ENCODE data around the gene BTBD10. TPM values are rescaled to one million over a fixed set of nuclear protein-coding genes. Genes with fewer than 3 reads are reported as not detected.

BTBD10 gene
- polyA plus RNA-seq, 2 donors = 16.1 to 24.9 TPM

DNA sequence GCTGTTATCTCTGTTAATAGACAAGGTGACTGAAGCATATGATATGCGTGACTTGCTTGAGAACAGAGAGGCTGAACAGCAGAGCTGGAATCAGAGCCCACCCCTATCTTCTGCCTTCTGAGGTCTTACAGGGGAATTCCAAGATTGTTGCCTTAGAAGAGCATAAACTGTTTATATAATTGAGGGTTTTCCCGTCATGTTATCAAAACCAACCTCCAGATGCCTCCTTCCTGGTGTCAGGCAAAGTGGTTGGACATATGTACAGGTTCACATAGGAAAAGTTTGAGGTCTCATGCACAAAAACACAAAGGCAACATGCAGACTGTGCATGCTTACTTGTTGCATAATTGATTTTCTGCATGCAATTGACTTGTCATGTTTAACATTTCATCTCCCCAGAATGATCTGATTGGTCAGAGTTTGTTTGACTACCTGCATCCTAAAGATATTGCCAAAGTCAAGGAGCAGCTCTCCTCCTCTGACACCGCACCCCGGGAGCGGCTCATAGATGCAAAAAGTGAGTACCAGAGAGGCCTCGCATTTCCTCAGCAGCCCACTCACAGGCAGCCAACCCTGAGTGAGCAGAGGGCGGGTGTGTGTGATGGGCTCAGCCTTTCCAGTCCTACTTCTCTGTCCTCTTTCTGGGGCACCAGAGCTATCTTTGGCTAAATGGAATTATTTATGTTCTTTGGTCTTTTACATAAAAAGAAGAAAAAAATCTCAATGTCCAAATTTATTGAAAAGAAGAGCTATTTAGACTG, 96.6 kb downstream of the BTBD10 start:
- Histone ChIP-seq H3K9me3 (ENCODE audit: control insufficient read depth in 2 of 2, insufficient read depth in 1 of 2, low read depth in 1 of 2, low read length in 1 of 2) (no peaks in the 10 kb centered on the region), H3K27me3 (ENCODE audit: control insufficient read depth in 1 of 2, insufficient read depth in 2 of 2, low read length in 2 of 2) (no peaks in the 10 kb centered on the region), H3K36me3 (ENCODE audit: control insufficient read depth in 2 of 2, insufficient read depth in 2 of 2, low read length in 1 of 2) (peaks cover 33 to 38% of the 10 kb centered on the region in 2 donors), H3K4me1 (ENCODE audit: control insufficient read depth in 2 of 2, insufficient read depth in 2 of 2, low read length in 1 of 2) (no peaks in the 10 kb centered on the region), H3K4me3 (ENCODE audit: low read depth in 1 of 2, low read length in 2 of 2) (no peak overlapping the region), H3K27ac (ENCODE audit: low read depth in 2 of 2, low read length in 1 of 2) (no peak overlapping the region)
- 91 to 93% methylated on average over 7 of the region's 7 CpGs for WGBS, 2 donors

DNA sequence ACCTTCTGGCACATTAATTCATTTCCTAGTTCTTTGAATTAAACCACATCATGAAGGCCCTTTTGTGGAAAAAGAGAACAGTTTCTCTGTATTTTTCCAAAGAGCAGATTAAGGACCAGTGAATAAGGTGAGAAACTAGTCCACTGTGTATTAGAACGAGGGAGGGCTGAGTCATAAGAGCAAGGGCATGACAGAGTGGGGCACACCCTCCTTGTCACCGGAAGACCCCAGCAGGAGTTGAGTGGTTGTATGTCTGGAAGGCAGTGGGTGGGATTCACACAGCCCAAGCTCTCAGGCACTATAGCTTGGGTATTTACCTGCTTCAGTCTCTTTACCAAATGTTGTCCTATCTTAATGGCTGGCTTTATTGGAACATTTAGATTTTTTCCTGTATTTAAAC, 98.6 kb downstream of the BTBD10 start:
- H3K4me3 ChIP-seq (ENCODE audit: low read depth in 1 of 2, low read length in 2 of 2) = no peak overlapping the region
- WGBS, 2 donors = 63 to 84% methylated on average over 2 of the region's 2 CpGs
- H3K27me3 ChIP-seq (ENCODE audit: control insufficient read depth in 1 of 2, insufficient read depth in 2 of 2, low read length in 2 of 2) = no peaks in the 10 kb centered on the region
- H3K36me3 ChIP-seq (ENCODE audit: control insufficient read depth in 2 of 2, insufficient read depth in 2 of 2, low read length in 1 of 2) = peaks cover 27 to 28% of the 10 kb centered on the region in 2 donors
- no peaks in the 10 kb centered on the region for H3K4me1 ChIP-seq (ENCODE audit: control insufficient read depth in 2 of 2, insufficient read depth in 2 of 2, low read length in 1 of 2)
- no peaks in the 10 kb centered on the region for H3K9me3 ChIP-seq (ENCODE audit: control insufficient read depth in 2 of 2, insufficient read depth in 1 of 2, low read depth in 1 of 2, low read length in 1 of 2)
- H3K27ac ChIP-seq (ENCODE audit: low read depth in 2 of 2, low read length in 1 of 2) = no peak overlapping the region

GRCh38 chr11:13362596-13363109, 100.4 kb downstream of the BTBD10 start:
- no peaks in the 10 kb centered on the region for H3K27me3 ChIP-seq (ENCODE audit: control insufficient read depth in 1 of 2, insufficient read depth in 2 of 2, low read length in 2 of 2)
- 96 to 97% methylated on average over 9 of the region's 9 CpGs for WGBS, 2 donors
- no peak overlapping the region for H3K27ac ChIP-seq (ENCODE audit: low read depth in 2 of 2, low read length in 1 of 2)
- H3K4me3 ChIP-seq (ENCODE audit: low read depth in 1 of 2, low read length in 2 of 2) = no peak overlapping the region
- peaks cover 0 to 1% of the 10 kb centered on the region in 2 donors for H3K9me3 ChIP-seq (ENCODE audit: control insufficient read depth in 2 of 2, insufficient read depth in 1 of 2, low read depth in 1 of 2, low read length in 1 of 2)
- H3K36me3 ChIP-seq (ENCODE audit: control insufficient read depth in 2 of 2, insufficient read depth in 2 of 2, low read length in 1 of 2) = peaks cover 23 to 27% of the 10 kb centered on the region in 2 donors
- no peaks in the 10 kb centered on the region for H3K4me1 ChIP-seq (ENCODE audit: control insufficient read depth in 2 of 2, insufficient read depth in 2 of 2, low read length in 1 of 2)

DNA sequence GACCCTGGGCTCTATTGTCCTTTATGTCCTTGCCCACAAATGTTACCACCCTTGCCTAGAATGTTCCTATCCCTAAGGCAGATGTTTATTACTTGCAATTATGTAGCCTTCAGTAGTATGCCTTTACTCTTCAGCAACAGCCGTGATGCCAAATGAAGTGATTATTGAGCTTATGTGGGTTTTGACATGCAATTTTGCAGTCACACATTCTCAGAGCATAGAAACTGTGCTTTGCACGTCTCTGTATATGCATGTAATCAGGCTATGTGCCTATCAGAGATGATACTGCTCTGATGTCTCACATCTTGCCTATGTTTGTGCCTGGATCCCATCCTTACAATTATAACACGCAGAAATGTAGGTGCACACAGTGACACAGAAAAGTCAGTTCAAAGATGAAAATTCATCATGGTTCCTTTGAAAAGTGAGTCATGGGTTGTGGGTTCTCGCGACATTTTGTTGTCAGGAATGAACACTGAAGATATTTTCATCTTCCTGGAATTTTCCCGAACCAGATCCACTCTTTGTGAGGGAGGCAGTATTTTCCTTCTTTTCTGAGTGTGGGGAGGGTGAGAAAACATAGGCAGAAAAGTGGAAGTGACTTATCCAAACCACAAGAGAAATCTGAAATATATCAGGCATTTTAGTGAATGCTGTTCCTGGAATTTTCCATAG, 104.3 kb downstream of the BTBD10 start:
- WGBS, 2 donors = 92 to 94% methylated on average over 6 of the region's 6 CpGs
- Histone ChIP-seq H3K27ac (ENCODE audit: low read depth in 2 of 2, low read length in 1 of 2) (no peak overlapping the region), H3K4me1 (ENCODE audit: control insufficient read depth in 2 of 2, insufficient read depth in 2 of 2, low read length in 1 of 2) (no peaks in the 10 kb centered on the region), H3K27me3 (ENCODE audit: control insufficient read depth in 1 of 2, insufficient read depth in 2 of 2, low read length in 2 of 2) (no peaks in the 10 kb centered on the region), H3K36me3 (ENCODE audit: control insufficient read depth in 2 of 2, insufficient read depth in 2 of 2, low read length in 1 of 2) (peaks cover 17 to 38% of the 10 kb centered on the region in 2 donors), H3K9me3 (ENCODE audit: control insufficient read depth in 2 of 2, insufficient read depth in 1 of 2, low read depth in 1 of 2, low read length in 1 of 2) (peaks cover 0 to 3% of the 10 kb centered on the region in 2 donors), H3K4me3 (ENCODE audit: low read depth in 1 of 2, low read length in 2 of 2) (no peak overlapping the region)

DNA sequence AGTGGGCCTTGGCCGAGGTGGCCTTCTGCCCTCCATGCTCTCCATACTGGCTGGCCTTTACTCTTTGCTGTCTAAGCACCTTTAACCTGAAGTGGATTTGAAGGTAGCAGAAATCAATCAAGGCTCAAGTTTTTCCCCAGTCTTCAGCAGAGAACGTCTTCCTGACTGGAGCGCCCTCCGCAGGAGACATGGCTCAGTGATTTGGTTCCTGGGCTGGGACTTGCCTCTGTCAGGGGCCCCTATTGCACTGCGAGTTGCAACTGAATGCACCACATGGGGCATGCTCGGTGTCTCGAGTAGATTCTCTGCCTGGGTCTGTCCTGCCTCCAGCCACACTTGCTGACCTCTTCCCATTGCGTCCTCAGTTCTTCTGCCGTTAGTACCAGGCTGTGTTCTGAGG, 105.8 kb downstream of the BTBD10 start:
- WGBS, 2 donors = 88 to 92% methylated on average over 9 of the region's 9 CpGs
- Histone ChIP-seq H3K9me3 (ENCODE audit: control insufficient read depth in 2 of 2, insufficient read depth in 1 of 2, low read depth in 1 of 2, low read length in 1 of 2) (peaks cover 0 to 3% of the 10 kb centered on the region in 2 donors), H3K27ac (ENCODE audit: low read depth in 2 of 2, low read length in 1 of 2) (no peak overlapping the region), H3K36me3 (ENCODE audit: control insufficient read depth in 2 of 2, insufficient read depth in 2 of 2, low read length in 1 of 2) (peaks cover 13 to 30% of the 10 kb centered on the region in 2 donors), H3K4me3 (ENCODE audit: low read depth in 1 of 2, low read length in 2 of 2) (no peak overlapping the region), H3K27me3 (ENCODE audit: control insufficient read depth in 1 of 2, insufficient read depth in 2 of 2, low read length in 2 of 2) (no peaks in the 10 kb centered on the region), H3K4me1 (ENCODE audit: control insufficient read depth in 2 of 2, insufficient read depth in 2 of 2, low read length in 1 of 2) (no peaks in the 10 kb centered on the region)

DNA sequence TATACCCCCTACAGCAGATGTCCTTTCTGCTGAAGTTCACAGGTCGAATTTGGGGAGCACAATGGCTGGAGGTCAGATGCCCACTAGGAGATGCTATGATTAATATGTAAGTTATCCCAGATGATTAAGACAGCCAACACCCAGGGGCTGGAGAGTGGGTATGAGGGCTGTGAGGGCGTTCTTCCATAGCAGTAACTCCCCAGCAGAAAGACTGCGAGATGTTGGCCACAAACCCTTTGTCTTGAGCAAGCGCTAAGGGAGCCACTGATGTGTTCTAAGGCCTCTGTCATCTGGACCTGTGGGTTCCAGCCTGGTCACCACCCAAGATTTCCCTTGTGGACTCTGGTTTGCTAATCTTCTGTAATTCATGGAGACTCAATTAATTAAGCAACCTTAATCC, 107.8 kb downstream of the BTBD10 start:
- Histone ChIP-seq H3K27me3 (ENCODE audit: control insufficient read depth in 1 of 2, insufficient read depth in 2 of 2, low read length in 2 of 2) (no peaks in the 10 kb centered on the region), H3K36me3 (ENCODE audit: control insufficient read depth in 2 of 2, insufficient read depth in 2 of 2, low read length in 1 of 2) (peaks cover 7 to 25% of the 10 kb centered on the region in 2 donors), H3K4me3 (ENCODE audit: low read depth in 1 of 2, low read length in 2 of 2) (no peak overlapping the region), H3K27ac (ENCODE audit: low read depth in 2 of 2, low read length in 1 of 2) (no peak overlapping the region), H3K9me3 (ENCODE audit: control insufficient read depth in 2 of 2, insufficient read depth in 1 of 2, low read depth in 1 of 2, low read length in 1 of 2) (peaks cover 0 to 3% of the 10 kb centered on the region in 2 donors), H3K4me1 (ENCODE audit: control insufficient read depth in 2 of 2, insufficient read depth in 2 of 2, low read length in 1 of 2) (no peaks in the 10 kb centered on the region)
- WGBS, 2 donors = 96 to 97% methylated on average over 4 of the region's 4 CpGs

GRCh38 chr11:13354335-13354734, 108.7 kb downstream of the BTBD10 start:
- H3K27ac ChIP-seq (ENCODE audit: low read depth in 2 of 2, low read length in 1 of 2) = no peak overlapping the region
- H3K27me3 ChIP-seq (ENCODE audit: control insufficient read depth in 1 of 2, insufficient read depth in 2 of 2, low read length in 2 of 2) = no peaks in the 10 kb centered on the region
- peaks cover 7 to 28% of the 10 kb centered on the region in 2 donors for H3K36me3 ChIP-seq (ENCODE audit: control insufficient read depth in 2 of 2, insufficient read depth in 2 of 2, low read length in 1 of 2)
- 89 to 91% methylated on average over 6 of the region's 6 CpGs for WGBS, 2 donors
- H3K4me1 ChIP-seq (ENCODE audit: control insufficient read depth in 2 of 2, insufficient read depth in 2 of 2, low read length in 1 of 2) = no peaks in the 10 kb centered on the region
- no peak overlapping the region for H3K4me3 ChIP-seq (ENCODE audit: low read depth in 1 of 2, low read length in 2 of 2)
- peaks cover 0 to 3% of the 10 kb centered on the region in 2 donors for H3K9me3 ChIP-seq (ENCODE audit: control insufficient read depth in 2 of 2, insufficient read depth in 1 of 2, low read depth in 1 of 2, low read length in 1 of 2)

- peaks cover 0 to 6% of the 10 kb centered on the region in 2 donors for H3K4me1 ChIP-seq (ENCODE audit: control insufficient read depth in 2 of 2, insufficient read depth in 2 of 2, low read length in 1 of 2)
- H3K36me3 ChIP-seq (ENCODE audit: control insufficient read depth in 2 of 2, insufficient read depth in 2 of 2, low read length in 1 of 2) = peaks cover 7 to 25% of the 10 kb centered on the region in 2 donors
- 76 to 83% methylated on average over 6 of the region's 6 CpGs for WGBS, 2 donors
- H3K4me3 ChIP-seq (ENCODE audit: low read depth in 1 of 2, low read length in 2 of 2) = no peak overlapping the region
- H3K27ac ChIP-seq (ENCODE audit: low read depth in 2 of 2, low read length in 1 of 2) = no peak overlapping the region
- peaks cover 0 to 2% of the 10 kb centered on the region in 2 donors for H3K9me3 ChIP-seq (ENCODE audit: control insufficient read depth in 2 of 2, insufficient read depth in 1 of 2, low read depth in 1 of 2, low read length in 1 of 2)
- no peaks in the 10 kb centered on the region for H3K27me3 ChIP-seq (ENCODE audit: control insufficient read depth in 1 of 2, insufficient read depth in 2 of 2, low read length in 2 of 2)
Measured at GRCh38 chr11:13352711-13353110, 110.3 kb downstream of the BTBD10 start.

GRCh38 chr11:13349581-13349980, 113.4 kb downstream of the BTBD10 start:
- H3K27ac ChIP-seq (ENCODE audit: low read depth in 2 of 2, low read length in 1 of 2) = no peak overlapping the region
- WGBS, 2 donors = 93 to 94% methylated on average over 6 of the region's 6 CpGs
- no peak overlapping the region for H3K4me3 ChIP-seq (ENCODE audit: low read depth in 1 of 2, low read length in 2 of 2)
- peaks cover 3 to 6% of the 10 kb centered on the region in 2 donors for H3K4me1 ChIP-seq (ENCODE audit: control insufficient read depth in 2 of 2, insufficient read depth in 2 of 2, low read length in 1 of 2)
- H3K27me3 ChIP-seq (ENCODE audit: control insufficient read depth in 1 of 2, insufficient read depth in 2 of 2, low read length in 2 of 2) = no peaks in the 10 kb centered on the region
- peaks cover 0 to 5% of the 10 kb centered on the region in 2 donors for H3K36me3 ChIP-seq (ENCODE audit: control insufficient read depth in 2 of 2, insufficient read depth in 2 of 2, low read length in 1 of 2)
- no peaks in the 10 kb centered on the region for H3K9me3 ChIP-seq (ENCODE audit: control insufficient read depth in 2 of 2, insufficient read depth in 1 of 2, low read depth in 1 of 2, low read length in 1 of 2)

Data from esophagus (tissue), 2 donors.